H1 (cell line): ENCODE data around the gene MYCBPAP.

Experiments
- MAFK ChIP-seq: IDR thresholded peaks from 2 replicates; pipeline ENCODE4 v1.6.1; 2012; ENCODE audit warnings: low read depth, mild to moderate bottlenecking, improper control_type of control experiment, low read length
- POLR2A ChIP-seq, 2 experiments: IDR thresholded peaks; 1 replicate in 1 of 2; 2 replicates in 1 of 2; pipeline ENCODE4 v1.6.1; 2011; ENCODE audit warnings: low read depth in 2 of 2, low read length in 2 of 2, mild to moderate bottlenecking in 2 of 2; ENCODE audit errors: control extremely low read depth in 1 of 2
- TF ChIP-seq, protein P1 (sequence below), 3 experiments: IDR thresholded peaks; 1 replicate in 2 of 3; 2 replicates in 1 of 3; pipeline versions ENCODE4 v1.5.1 to v1.6.1; 2011; ENCODE audit warnings: low read length in 3 of 3, mild to moderate bottlenecking in 3 of 3, inconsistent platforms in 2 of 3, low read depth in 1 of 3, moderate library complexity in 1 of 3; ENCODE audit not compliant: insufficient read depth in 1 of 3; ENCODE audit errors: control extremely low read depth in 1 of 3

DNA sequence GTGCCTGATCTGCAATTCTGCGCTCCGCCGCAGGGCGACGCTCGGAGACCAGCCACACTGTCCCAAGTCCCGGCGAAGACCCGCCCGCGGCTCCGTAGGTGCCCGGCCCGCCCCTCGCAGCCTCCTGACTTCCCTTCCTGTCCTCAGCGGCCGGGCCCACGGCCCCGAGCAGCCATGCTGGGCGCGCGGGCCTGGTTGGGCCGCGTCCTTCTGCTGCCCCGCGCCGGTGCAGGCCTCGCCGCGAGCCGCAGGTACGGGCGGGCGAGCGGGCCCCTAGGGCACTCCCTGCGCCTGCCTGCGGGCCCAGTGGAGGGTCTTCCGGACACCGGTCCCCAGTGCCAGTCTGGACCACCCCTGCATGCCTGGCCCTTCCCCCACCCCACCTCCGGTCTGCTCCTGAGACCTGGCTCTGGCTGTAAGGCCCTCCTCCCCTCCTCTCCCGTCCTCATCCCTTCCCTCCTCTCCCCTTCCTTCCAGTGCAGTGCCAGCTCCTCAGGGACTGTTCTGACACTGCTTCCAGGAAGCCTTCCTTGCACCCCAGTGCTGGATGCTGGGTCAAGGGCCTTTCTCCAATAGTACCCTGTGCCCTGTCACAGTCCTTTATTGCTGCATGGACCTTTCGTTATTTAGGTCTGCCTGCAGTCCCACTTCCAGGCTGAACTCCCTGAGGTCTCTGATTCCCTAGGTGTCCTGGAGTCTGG is 38.9 kb downstream of the MYCBPAP start, which contains the start of gene SPATA20:
- TF ChIP-seq MAFK (no peak), POLR2A (IDR thresholded peaks at IDR 0.05; ENCODE audit: control extremely low read depth in 1 of 2, low read depth in 2 of 2, low read length in 2 of 2) (peak in 1 of 2 experiments; percentile 83; a peak in 2 of 3 replicates)
- TF ChIP-seq, protein P1, sequence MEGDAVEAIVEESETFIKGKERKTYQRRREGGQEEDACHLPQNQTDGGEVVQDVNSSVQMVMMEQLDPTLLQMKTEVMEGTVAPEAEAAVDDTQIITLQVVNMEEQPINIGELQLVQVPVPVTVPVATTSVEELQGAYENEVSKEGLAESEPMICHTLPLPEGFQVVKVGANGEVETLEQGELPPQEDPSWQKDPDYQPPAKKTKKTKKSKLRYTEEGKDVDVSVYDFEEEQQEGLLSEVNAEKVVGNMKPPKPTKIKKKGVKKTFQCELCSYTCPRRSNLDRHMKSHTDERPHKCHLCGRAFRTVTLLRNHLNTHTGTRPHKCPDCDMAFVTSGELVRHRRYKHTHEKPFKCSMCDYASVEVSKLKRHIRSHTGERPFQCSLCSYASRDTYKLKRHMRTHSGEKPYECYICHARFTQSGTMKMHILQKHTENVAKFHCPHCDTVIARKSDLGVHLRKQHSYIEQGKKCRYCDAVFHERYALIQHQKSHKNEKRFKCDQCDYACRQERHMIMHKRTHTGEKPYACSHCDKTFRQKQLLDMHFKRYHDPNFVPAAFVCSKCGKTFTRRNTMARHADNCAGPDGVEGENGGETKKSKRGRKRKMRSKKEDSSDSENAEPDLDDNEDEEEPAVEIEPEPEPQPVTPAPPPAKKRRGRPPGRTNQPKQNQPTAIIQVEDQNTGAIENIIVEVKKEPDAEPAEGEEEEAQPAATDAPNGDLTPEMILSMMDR (IDR thresholded peaks at IDR 0.05; ENCODE audit: control extremely low read depth in 1 of 3, insufficient read depth in 1 of 3, low read depth in 1 of 3, low read length in 3 of 3), result peak; percentile 94 to 97 (median 96)
